GM10847 (cell line): ENCODE data around the gene CAPN11.

ENCODE experiments used
- POLR2A ChIP-seq: IDR thresholded peaks from 2 replicates; pipeline ENCODE4 v1.6.1; 2011; ENCODE audit not compliant: insufficient read length; ENCODE audit errors: extremely low read depth

Gene CAPN11

DNA sequence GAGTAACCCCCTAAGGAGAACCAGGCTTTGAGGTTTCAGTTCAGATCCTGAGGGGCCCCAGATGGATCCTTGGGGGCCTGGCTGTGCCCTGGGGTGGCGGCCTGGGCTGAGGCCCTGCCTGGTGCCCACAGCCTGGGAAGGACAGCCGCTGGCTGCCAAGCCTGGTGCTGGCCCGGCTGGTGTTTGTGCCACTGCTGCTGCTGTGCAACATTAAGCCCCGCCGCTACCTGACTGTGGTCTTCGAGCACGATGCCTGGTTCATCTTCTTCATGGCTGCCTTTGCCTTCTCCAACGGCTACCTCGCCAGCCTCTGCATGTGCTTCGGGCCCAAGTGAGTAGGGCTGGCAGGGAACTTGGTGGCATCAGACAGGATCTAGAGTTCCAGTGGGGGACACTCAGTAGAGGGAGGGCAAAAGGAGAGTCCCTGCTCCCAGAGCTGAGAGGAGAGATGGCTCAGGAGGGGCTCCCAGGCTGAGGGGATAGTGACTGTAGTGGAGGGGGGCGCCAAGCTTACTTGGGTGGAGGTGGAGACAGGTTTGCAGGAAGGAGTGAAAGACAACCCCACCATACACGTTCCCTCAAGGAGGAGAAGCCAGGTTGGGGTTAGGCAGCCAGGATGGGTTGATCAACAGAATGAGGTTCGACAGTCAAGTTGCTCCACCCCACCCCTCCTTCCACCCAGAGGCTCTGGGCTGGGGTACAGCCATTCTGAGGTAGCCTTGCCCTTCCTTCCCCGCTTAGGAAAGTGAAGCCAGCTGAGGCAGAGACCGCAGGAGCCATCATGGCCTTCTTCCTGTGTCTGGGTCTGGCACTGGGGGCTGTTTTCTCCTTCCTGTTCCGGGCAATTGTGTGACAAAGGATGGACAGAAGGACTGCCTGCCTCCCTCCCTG lies 74.3 kb downstream of the CAPN11 start:
- TF ChIP-seq POLR2A, result no peak

DNA sequence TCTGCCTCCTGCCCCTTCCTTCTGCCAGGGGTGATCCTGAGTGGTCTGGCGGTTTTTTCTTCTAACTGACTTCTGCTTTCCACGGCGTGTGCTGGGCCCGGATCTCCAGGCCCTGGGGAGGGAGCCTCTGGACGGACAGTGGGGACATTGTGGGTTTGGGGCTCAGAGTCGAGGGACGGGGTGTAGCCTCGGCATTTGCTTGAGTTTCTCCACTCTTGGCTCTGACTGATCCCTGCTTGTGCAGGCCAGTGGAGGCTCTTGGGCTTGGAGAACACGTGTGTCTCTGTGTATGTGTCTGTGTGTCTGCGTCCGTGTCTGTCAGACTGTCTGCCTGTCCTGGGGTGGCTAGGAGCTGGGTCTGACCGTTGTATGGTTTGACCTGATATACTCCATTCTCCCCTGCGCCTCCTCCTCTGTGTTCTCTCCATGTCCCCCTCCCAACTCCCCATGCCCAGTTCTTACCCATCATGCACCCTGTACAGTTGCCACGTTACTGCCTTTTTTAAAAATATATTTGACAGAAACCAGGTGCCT lies 75.0 kb downstream of the CAPN11 start:
- TF ChIP-seq POLR2A, result no peak
